Occipital lobe (tissue), 2 donors: ENCODE data around the gene TEX13A. TPM values are rescaled to one million over a fixed set of nuclear protein-coding genes. Genes with fewer than 3 reads are reported as not detected.

Experiments used
- DNase-seq: peaks from one replicate; lab custom pipeline; 2025; lab: John Stamatoyannopoulos, UW
- total RNA-seq: library from RNA; depleted of rRNA; stranded (reverse); fragments of >200 nt; gene quantifications from one replicate; pipeline ENCODE4 v1.2.3, GENCODE V29; 2014

Gene TEX13A
- total RNA-seq, 1 donor from 2014 or later, result not detected

GRCh38 chrX:105179644-105180043 is 40.9 kb downstream of the TEX13A start:
- DNase-seq, result no peak

DNA sequence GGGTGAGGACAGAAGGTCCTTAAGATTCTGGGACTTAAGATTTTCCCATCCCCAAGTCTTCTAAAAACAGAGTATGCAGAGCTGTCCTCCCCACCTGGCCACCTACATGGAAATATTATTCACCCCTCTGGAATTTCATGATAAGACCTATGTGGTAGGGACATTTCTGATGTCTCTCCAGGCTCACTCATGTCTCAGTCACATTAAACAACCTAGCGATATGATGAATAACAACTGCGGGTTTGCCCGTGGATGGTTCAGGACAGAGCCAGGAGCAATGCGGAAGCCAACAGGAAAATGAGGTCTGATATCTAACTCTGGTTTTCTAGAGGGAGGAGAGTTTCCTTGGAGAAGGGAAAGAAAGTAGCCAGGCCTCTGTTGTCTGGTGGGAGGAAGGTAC is 47.4 kb downstream of the TEX13A start:
- DNase-seq, result no peak
